Measurements from ENCODE around the gene MNX1. TPM values are rescaled to one million over a fixed set of nuclear protein-coding genes. Genes with fewer than 3 reads are reported as not detected.

The MNX1 gene
- total and polyA plus RNA-seq, 4 donors = 0.38 TPM; not detected in 3

Other genes starting within 250 kb of the MNX1 start
- gene LMBR1, start 117.5 kb downstream of the MNX1 start, total RNA-seq = 10 to 100 TPM; 63.1 to 63.8 TPM
- 10 to 100 TPM in 1 of 2 donors, 1 to 10 TPM in 1; 9.5 to 10.0 TPM for gene LMBR1, start 117.5 kb downstream of the MNX1 start, polyA plus RNA-seq
- 10 to 100 TPM; 19.4 to 23.5 TPM for gene NOM1, start 61.0 kb downstream of the MNX1 start, total RNA-seq
- 10 to 100 TPM in 1 of 2 donors, 1 to 10 TPM in 1; 4.6 to 10.3 TPM for gene NOM1, start 61.0 kb downstream of the MNX1 start, polyA plus RNA-seq
- gene UBE3C, start 128.3 kb upstream of the MNX1 start, total RNA-seq = 10 to 100 TPM; 61.0 to 73.0 TPM
- 10 to 100 TPM; 15.8 to 19.4 TPM for gene UBE3C, start 128.3 kb upstream of the MNX1 start, polyA plus RNA-seq